GM19043 (cell line): Measurements from ENCODE around the gene TMEM201.
"Not testable (repeated sequence)": the region's sequence is repeated elsewhere in the genome, so short reads cannot be mapped to it uniquely, and the experiment has no call there.

Experiments
- ATAC-seq: cut with Tn5 transposase; IDR thresholded peaks from one replicate; pipeline ENCODE4 v1.9.1; 2021; ENCODE audit warnings: low read depth; ENCODE audit not compliant: unreplicated experiment

TMEM201 gene, protein sequence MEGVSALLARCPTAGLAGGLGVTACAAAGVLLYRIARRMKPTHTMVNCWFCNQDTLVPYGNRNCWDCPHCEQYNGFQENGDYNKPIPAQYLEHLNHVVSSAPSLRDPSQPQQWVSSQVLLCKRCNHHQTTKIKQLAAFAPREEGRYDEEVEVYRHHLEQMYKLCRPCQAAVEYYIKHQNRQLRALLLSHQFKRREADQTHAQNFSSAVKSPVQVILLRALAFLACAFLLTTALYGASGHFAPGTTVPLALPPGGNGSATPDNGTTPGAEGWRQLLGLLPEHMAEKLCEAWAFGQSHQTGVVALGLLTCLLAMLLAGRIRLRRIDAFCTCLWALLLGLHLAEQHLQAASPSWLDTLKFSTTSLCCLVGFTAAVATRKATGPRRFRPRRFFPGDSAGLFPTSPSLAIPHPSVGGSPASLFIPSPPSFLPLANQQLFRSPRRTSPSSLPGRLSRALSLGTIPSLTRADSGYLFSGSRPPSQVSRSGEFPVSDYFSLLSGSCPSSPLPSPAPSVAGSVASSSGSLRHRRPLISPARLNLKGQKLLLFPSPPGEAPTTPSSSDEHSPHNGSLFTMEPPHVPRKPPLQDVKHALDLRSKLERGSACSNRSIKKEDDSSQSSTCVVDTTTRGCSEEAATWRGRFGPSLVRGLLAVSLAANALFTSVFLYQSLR

DNA sequence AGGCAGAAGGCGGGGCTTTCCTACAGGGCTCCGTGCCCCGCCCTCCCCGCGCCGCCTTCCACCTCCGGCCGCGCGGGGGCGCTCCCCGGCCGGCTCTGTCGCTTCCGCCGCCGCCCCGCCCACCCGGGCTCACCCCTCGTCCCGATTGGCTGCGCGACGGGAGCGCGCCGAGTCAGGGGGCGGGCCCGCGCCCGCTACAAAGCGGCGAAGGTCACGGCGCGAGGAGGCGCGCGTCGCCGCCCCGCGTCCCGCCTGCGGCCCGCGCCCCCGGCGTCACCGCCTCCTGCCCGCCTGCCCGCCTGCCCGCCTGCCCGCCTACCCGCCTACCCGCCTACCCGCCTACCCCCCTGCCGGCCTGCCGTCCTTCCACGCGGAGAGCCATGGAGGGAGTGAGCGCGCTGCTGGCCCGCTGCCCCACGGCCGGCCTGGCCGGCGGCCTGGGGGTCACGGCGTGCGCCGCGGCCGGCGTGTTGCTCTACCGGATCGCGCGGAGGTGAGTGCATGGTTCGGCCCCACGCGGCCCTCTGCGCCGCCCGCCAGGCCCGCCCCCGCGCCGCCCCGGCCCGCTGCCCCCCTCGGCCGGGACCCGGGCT is at the start of gene TMEM201:
TMEM201 (plus strand) TSS at position 361 of the 593 bp plus-strand sequence; CDS start at position 381, 20 bp downstream.
- ATAC-seq = peak; percentile 63

DNA sequence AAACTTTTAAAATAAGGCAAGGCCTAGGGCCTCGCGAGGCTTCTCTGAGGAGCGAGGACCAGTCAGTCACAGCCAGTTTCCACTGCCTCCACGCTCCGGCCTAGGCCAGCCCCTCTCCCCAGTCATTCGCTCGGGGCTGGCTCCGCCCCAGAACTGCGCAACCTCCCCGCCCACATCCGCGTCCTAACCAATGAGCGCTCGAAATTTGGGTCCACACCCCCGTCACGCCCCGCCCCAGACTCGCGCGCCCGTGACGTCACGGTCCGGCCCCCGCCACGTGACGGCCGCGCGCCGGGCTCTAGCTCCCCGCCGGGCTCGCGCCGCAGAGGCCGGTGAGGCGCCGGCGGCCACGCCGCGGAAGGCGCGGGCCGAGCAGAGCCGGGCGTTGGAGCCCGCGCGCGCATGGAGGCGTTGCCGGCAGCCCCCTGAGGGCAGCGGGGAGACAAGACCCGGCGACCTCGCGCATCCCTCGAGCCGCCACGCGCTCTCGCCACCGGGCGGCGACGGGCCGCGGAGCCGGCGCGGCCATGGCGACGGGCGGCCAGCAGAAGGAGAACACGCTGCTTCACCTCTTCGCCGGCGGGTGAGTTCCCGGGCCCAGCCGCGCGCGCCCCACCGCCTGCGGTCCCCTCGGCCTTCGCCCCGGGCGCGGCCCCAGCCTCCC is 49.4 kb upstream of the TMEM201 start, which contains the start of gene SLC25A33:
SLC25A33 (plus strand) TSS at position 301 of the 664 bp plus-strand sequence; CDS start at position 528, 227 bp downstream.
- ATAC-seq = peak; percentile 95

DNA sequence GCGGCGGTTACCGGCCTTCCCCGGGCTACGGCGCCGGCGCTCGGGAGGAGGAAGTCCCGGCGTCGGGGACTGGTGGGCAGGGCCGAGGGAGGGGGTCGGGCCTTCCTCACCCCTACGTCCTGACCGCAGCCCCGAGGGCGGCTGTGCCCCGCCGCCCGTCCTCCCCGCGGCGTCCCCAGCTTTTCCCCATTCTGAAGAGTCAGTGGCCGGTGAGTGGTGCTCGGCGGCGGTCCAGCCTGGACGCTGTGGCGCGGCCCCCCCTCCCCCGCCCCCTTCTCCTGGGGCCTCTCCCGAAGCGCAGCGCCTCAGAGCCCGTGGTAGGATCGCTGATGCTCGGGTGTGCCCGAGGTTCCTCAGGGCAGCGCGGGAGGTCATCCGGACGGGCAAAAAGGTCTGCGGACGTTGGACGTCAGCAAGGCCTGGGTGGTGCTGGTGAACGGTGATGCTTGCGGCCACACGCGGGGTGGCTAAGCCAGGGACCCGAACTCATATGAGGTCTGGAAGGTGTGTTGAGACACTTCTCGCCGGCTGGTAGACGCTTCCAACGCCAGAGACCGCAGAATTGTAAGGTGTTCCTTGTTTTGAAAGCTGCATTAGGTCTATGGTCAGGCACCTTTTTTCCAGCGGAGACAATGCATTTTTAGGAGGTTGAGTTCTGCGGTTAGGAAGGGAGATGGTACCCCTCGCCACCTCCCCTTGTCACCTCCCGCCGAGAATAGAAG is 48.7 kb upstream of the TMEM201 start:
- peak; percentile 34 for ATAC-seq

DNA sequence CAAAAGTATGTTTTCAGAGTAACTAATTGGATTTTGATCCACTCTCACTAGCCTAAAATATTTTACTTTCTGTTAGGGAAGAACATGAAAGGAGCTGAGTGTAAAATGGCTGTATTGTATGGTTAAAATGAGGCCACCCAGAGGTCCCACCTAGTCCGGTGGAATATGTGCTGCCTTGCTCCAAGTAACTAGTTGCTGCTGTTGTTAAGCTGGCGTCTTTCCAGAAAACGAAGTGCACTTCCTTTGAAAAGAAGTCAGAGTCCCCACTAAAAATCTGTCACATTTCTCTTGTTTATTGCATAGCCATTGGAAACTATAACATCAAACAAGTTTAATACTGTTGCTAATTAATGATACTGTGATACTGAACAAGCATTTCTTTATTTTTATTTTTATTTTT is 46.3 kb upstream of the TMEM201 start:
- ATAC-seq = no peak

DNA sequence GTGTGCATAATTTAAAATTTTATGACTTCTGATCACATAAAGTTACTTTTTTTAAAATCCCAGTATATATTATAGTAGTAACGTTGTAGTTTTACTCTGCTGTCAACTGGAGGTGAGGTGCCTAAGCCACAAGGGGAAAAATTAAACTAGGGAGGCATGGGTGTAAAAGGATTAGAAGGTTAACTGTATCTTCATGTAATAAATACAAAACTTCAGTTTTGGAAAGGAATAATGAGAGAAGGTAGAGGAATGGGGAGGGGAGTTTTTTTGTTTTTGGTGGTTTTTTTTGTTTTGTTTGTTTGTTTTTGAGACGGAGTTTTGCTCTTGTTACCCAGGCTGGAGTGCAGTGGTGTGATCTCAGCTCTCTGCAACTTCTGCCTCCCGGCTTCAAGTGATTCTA is 43.8 kb upstream of the TMEM201 start:
- ATAC-seq = no peak

DNA sequence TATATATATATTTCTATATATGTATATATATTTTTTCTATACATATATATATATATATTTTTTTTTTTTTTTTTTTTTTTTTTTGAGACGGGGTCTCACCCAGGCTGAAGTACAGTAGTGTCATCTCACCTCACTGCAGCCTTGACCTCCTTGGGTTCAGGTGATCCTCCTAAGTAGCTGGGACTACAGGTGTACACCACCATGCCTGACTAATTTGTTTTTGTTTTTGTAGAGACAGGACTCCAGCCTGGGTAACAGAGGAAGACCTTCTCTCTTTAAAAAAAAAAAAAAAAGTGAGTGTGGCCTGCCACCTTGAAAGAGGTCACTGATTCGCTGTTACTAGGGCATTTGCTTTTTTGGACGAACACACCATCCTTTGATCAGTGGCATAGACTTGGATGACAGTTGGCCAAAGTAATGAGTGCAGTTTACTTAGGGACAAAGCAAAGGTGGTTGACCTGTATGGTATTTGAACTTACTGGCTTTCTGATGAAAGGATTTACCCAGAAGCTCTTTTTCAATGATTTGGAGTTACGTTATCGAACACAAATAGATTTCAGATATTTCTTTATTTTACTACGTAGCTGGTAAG is 38.7 kb upstream of the TMEM201 start:
- no peak for ATAC-seq

DNA sequence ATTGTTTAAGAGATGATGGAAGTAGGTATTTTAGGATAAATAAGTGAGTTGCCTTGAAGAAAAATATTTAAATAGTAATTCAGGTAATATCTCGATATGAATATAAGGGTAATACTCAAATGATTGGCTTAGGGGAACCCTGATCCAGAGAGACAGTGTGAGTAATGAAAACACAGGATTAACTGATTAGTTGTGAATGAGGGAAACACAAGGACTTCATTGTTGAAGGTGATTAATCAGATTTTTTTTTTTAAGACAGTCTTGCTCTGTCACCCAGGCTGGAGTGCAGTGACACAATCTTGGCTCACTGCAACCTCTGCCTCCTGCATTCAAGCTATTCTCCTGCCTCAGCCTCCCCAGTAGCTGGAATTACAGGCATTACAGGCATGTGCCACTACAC is 36.7 kb upstream of the TMEM201 start:
- ATAC-seq = no peak

DNA sequence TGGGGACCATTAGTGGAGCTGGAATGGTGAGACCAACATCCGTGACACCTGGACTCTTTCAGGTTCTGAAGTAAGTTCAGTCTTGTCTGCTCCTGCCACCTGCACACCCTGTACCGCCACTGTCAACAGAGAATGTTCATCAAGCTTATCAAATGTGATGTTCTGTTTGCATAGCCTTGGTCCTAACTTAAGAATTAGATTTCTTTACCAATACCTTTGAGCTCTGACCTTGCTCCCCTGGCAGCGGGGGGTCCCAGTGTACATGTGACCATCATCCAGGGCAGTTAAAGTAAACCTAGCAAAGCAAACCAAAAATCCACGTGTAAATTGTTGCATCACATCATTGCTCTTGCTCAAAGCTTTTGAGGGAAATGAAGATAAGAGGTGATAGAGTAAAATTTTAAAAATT is 35.0 kb upstream of the TMEM201 start:
- no peak for ATAC-seq

DNA sequence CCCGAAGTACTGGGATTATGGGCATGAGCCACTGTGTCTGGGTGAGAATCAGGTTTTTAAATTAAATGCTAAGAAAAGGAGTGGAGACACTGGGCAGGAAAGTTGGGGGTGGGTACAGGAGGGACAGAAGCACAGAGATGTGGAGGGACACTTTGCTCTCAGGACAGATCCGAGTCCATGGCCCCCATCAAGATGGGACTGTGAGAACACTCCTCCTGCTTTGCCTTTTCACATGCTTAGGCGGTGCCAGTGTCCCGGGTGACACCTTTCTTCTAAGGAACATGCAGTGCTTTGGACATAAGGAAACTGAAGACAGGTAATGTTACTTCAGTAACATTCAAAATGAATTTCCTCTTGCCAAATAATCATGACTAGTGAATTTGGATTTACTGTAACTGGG is 32.8 kb upstream of the TMEM201 start:
- no peak for ATAC-seq

DNA sequence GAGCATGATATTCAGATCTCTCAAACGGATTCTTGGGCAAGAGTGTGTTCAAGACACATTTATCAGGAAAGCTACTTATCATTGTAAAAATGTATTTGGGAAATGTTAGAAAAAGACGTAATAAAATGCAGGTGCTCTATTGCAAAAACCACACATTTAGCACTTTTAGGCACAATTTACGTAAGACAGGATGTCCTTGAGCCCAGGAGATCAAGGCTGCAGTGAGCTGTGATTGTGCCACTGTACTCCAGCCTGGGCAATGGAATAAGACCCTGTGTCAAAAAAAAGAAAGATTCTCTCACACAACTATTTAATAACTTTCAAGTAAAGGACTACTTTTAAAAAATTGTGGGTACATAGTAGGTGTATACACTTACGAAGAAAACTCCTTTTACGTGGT is 31.1 kb upstream of the TMEM201 start:
- no peak for ATAC-seq

DNA sequence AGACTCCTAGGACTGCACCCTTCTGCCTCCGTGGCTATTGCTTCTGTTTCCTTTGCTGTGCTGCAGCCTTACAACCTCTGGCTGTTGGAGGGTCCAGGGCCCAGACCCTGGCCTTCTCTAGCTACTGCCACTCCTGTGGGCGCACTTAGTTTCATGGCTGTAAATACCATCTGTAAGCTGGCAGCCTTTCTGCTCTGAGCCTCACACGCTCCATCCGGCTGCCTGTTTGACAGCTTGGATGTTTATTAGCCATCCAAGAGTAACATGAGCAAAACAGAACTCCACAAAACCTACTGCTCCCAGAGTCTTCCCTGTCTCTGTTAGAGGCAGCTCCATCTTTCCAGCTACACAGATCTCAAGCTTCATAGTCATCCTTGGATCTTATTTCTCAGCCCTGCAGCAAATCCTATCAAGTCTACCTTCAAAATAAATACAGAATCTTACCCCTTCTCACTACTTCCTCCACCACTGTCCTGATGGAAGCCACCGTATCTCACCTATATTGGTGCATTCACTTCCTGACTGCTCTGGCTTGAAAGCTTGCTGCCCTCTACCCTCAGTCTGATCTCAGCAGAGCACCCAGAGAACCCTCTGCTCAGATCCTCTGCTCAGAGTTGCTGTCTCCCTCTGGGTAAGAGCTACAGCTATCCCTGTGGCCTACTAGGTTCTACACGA is 30.3 kb upstream of the TMEM201 start:
- ATAC-seq = no peak

DNA sequence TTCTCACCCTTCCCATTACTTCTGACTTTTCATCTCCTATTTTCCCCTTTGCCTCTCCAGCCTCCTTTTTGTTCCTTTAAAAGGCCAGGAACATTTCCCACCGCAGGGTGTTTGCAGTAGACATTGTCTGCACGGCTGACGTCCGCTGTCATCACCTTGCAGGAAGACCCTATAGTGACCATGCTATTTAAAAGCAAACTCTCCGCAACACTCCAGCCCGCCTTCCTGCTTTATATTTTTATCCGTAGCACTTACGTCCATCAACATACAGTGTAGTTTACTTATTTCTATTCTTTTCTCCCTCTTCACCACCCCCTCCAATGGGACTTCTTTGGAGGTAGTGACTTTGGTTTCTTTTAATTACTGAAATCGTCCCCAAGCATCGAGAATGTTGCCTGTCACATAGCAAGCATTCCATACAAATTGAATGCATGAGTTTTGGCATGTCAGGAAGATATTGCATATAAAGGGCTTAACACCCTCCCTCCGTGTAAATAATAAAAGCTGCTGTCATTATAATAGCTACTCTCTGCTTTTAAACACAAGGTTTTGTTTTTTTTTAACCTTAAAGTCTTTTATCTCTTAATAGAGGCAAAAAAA is 29.7 kb upstream of the TMEM201 start:
- no peak for ATAC-seq

DNA sequence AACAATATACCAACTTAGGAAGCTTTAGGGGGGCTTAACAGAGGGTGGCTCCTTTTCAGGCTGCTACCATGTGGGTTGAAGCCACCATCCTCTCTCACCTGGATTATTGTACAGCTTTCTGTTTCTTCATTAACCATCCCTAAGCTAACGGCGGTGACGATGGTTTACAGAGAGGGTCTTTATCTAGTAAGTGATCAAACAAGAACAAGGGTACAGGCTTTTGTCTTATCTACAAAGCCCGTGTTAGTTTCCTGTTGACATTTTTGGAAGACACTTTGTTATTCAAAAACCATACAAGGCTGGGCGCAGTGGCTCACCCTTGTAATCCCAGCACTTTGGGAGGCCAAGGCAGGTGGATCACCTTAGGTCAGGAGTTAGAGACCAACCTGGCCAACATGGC is 29.0 kb upstream of the TMEM201 start:
- no peak for ATAC-seq

DNA sequence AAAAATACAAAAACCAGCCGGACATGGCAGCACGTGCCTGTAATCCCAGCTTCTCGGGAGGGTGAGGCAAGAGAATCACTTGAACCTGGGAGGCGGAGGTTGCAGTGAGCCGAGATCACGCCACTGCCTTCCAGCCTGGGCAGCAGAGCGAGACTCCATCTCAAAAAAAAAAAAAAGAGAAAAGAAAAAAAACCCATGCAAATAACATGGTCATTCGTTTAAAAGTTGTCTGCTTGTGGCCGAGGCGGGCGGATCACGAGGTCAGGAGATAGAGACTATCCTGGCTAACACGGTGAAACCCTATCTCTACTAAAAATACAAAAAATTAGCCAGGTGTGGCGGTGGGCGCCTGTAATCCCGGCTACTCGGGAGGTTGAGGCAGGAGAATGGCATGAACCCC is 28.6 kb upstream of the TMEM201 start:
- ATAC-seq = not testable (repeated sequence)

DNA sequence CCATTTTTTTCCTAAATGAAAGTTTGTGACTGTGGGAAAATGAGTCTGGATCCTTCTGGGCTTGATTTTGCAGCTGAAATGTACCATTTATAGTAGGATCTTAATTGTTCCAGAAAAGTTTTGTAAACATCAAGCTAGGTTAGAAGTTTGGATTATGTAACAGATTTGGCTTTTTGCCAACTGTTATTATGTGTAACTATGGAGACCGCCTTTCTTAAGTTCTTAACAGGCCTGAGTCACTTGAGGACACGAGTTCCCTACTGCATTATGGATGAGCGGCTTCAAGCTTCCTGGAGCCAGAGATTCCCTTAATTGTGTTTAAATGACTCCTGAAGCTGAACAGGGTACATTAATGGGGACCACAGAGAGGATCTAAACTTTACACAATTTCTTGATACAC is 27.3 kb upstream of the TMEM201 start:
- no peak for ATAC-seq

DNA sequence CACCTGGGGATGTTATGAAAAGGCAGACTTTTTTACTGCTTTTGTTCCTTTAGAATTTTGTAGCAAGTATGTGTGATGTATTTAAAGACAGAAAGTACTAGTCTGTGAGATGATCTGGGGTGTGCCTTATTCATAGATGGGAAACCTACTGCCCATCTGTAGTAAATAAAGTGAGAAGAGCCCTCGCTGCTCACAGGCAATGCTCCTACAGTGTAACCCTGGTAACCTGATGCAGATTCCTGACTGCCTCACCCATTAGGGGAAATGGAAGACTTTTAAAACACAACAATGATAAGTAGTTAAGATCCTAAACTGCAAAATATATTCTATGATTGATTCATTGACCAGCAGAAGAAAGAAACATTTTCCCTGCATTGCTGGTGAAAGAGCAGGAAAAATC is 19.4 kb upstream of the TMEM201 start:
- no peak for ATAC-seq

DNA sequence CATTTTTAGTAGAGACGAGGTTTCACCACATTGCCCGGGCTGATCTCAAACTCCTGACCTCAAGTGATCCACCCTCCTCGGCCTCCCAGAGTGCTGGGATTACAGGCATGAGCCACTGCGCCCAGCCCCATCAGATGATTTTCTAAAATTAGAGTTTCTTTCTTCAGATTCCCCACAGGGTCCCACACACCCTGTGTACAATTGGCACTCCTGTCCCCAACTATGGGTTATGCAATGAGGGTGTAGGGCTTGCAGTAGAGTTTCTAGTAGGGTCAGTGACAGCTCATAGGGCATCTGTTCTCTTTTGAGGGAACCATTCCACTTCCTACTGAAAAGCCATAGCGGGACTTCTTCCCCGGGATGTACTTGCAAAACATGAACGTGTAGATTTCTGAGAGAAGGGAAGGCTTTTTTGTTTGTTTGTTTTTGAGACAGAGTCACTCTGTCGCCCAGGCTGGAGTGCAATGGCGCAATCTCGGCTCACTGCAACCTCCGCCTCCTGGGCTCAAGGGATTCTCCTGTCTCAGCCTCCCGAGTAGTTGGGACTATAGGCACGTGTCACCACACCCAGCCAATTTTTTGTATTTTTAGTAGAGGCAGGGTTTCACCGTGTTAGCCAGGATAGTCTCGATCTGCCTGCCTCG is 17.7 kb upstream of the TMEM201 start:
- ATAC-seq = not testable (repeated sequence)

DNA sequence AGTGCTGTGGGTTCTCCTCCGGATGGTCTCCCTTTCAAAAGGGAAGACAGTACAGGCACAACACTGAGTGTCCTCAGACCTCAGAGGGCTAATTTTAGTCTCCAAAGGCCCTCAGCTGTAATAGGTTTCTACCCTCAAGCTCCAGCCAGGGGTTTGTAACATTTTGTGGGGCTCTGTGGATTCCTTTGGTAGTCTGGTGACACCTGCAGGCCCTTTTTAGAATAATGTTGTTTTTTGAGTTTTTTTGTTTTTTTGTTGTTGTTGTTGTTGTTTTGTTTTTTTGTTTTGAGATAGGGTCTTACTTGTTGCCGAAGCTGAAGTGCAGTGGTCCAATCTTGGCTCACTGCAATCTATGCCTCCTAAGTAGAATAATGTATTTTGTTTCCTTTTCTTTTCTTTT is 15.0 kb upstream of the TMEM201 start:
- no peak for ATAC-seq

DNA sequence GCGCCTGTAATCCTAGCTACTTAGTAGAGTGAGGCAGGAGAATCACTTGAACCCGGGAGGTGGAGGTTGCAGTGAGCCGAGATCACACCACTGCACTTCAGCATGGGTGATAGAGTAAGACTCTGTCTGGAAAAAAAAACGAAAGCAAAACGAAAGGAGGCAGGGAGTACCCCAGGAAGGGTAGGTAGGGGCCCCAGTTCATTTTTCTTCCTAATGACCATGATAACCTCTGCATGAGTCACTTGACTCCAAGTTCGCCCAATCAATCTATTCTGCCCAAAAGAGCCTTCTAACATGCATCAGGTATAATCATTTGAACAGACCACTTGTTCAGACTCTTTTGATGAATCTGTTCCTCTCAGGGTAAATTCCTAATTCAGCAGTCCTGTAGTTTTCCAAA is 13.2 kb upstream of the TMEM201 start:
- no peak for ATAC-seq
